Activated naive CD8-positive, alpha-beta T cell treated with anti-CD3 and anti-CD28 coated beads, Interleukin-2, amount 50 U/mL, for 16 hours (primary cell): ENCODE measurements around the gene FOLR2.
"Not testable (repeated sequence)": the region's sequence is repeated elsewhere in the genome, so short reads cannot be mapped to it uniquely, and the experiment has no call there.

Experiments used
- DNase-seq: peaks from one replicate; pipeline ENCODE4 v3.0.0-alpha.2; 2020; ENCODE audit warnings: low read depth, low spot score

The FOLR2 gene

GRCh38 chr11:72216638-72217037 lies at the start of gene FOLR2:
TSS of gene FOLR2 (plus strand) at chr11:72216794. CDS start at chr11:72218585, 1,791 bp downstream.
- no peak for DNase-seq

- DNase-seq: not testable (repeated sequence)
Observed at GRCh38 chr11:72169046-72169555, 47.5 kb upstream of the FOLR2 start.

GRCh38 chr11:72169754-72170153 lies 46.8 kb upstream of the FOLR2 start:
- not testable (repeated sequence) for DNase-seq

- not testable (repeated sequence) for DNase-seq
Observed at GRCh38 chr11:72172043-72172442, 44.6 kb upstream of the FOLR2 start.

GRCh38 chr11:72173291-72173690 lies 43.3 kb upstream of the FOLR2 start:
- no peak for DNase-seq

DNA sequence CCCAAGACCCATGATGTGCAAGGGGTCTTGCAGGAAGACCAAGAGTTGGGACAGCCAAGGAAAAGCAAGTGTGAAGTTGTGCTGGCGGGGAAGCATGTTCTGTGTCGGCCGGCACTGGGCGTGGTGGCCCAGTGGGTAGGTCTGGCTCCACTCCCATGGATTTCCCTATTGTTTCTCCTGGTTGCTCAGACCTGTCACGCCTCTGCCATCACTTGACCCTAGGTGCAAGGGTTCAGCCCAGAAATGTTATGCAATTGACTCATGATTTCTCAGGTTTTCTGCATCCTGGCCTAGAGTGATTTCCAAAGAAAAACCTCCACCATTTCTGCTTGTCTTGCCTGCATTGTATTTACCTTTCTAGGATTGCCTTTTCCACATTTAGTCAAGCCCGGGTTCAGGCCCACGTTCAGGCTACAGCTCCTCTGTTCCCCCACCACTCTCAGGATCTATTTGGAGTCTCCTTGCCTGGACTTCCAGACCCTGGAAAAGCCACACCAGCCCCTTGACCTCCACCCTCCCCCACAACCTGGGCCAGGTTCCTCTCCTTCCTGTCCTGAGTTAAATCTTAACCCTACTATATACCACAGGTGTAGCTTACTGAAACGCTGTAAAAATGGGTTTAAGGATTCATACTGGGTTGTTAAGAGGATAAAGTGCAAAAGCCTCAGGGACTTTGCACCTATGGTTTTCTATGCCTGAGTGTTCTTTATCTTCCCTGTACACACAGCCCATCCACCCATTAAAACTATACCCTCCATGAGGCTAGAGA lies 42.1 kb upstream of the FOLR2 start:
- no peak for DNase-seq

DNA sequence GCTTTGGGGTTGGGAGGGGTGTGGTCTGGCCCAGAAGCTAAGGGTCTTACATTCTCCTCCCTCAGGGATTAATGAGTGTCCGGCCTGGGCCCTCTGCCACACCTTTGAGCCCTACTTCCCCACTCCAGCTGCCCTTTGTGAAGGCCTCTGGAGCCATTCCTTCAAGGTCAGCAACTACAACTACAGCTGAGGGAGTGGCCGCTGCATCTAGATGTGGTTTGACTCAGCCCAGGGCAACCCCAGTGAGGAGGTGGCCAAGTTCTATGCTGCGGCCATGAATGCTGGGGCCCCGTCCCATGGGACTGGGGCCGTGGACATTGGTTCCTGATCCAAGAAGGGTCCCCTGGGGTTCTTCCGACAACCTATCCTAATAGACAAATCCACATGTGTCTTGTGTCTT lies 38.9 kb upstream of the FOLR2 start:
- DNase-seq: no peak

- no peak for DNase-seq
Observed at GRCh38 chr11:72179049-72179803, 37.4 kb upstream of the FOLR2 start.

DNA sequence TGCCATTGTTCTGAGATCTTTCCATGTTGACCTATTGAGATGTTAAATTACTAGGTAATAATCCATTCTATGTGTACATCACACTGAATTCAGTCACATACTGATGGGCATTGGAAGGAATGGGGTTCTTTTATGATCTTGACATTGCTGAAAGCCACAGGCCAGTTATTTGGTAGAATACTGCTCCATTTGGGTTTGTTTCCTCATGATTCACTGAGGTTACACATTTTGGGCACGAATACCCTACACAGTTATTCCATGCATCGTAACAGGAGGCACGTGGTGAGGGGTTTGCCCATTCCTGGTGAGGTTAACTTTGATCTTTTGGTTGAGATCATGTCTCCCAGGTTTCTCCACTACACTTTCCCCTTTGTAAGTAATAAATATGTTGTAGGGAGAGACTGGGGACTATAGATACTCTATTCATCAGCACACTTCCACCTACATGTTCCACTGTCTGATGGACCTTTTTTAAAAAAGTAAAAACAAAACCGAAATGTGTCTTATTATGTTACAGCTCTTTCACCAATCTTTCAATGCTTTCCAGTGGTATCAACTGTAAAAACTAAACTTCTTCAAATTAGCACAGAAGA lies 36.7 kb upstream of the FOLR2 start:
- no peak for DNase-seq

DNA sequence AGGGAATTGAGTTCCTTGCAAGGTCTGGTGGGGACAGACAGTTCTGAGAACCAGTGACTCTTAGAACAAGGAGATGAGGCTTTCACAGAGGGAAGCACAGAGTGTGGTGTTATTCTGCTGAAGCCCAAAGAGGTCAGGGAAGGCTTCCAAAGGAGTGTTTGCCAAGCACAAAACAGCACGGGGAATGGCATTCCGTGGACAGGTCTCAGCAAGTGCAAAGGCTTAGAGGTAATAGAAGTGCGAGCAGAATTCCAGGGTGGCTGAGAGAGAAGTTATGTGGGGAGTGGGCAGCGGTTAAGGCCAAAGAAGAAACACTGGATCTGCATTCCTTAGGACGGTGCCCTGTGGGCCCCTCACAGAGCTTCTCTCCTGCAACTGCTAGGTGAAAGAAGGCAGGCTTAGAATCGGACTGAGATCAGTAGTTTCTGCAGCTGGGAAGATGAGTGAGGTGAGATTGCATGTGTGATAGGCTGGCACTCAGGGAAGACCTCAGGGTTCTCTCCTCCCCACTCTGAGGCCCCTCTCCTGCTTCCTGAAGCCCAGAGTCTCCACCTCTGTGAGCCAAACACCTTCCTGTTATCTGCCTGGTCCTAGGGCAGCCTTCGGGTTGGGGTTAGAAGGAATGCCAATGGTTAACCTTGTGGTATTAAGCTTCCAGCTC lies 35.6 kb upstream of the FOLR2 start:
- DNase-seq: not testable (repeated sequence)

- DNase-seq: not testable (repeated sequence)
Observed at GRCh38 chr11:72181553-72181958, 35.0 kb upstream of the FOLR2 start.

DNA sequence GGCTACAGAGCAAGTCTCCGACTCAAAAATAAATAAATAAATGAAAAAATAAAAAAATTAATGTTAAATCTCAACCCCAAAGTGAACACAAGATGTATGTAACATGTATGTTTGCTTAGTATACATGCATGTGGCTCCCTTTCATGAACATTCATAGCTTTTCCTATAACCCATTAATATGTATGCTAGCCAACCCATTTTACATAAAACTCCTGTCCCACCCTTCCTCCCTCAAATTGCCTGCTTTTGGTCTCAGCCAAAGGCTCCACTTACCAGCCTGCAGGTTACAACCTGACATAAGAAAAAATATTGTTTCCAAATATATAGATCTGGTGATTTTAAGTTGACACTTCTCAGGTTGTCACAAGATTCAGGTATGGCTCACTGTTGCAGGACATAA lies 28.3 kb upstream of the FOLR2 start:
- DNase-seq: no peak

- DNase-seq: no peak
Observed at GRCh38 chr11:72189455-72190250, 26.9 kb upstream of the FOLR2 start.

- no peak for DNase-seq
Observed at GRCh38 chr11:72190631-72191071, 25.9 kb upstream of the FOLR2 start.

DNA sequence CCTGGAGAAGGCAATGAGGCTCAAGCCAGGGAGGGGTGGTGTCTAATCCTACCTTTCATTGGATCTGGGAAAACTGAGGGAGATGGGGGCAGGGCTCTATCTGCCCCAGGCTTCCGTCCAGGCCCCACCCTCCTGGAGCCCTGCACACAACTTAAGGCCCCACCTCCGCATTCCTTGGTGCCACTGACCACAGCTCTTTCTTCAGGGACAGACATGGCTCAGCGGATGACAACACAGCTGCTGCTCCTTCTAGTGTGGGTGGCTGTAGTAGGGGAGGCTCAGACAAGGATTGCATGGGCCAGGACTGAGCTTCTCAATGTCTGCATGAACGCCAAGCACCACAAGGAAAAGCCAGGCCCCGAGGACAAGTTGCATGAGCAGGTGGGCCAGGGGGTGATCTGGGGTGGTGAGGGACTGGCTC lies 24.6 kb upstream of the FOLR2 start, which contains the start of gene FOLR1:
FOLR1 (plus strand) TSS at position 180 of the 421 bp plus-strand sequence; CDS start at position 214, 34 bp downstream.
- no peak for DNase-seq

DNA sequence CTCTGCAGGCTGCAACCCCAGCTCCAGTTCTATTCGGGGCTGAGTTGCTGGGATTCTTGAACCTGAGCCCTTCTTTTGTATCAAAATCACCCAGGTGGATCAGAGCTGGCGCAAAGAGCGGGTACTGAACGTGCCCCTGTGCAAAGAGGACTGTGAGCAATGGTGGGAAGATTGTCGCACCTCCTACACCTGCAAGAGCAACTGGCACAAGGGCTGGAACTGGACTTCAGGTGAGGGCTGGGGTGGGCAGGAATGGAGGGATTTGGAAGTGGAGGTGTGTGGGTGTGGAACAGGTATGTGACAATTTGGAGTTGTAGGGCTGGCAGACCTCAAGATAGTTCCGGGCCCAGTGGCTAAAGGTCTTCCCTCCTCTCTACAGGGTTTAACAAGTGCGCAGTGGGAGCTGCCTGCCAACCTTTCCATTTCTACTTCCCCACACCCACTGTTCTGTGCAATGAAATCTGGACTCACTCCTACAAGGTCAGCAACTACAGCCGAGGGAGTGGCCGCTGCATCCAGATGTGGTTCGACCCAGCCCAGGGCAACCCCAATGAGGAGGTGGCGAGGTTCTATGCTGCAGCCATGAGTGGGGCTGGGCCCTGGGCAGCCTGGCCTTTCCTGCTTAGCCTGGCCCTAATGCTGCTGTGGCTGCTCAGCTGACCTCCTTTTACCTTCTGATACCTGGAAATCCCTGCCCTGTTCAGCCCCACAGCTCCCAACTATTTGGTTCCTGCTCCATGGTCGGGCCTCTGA lies 20.9 kb upstream of the FOLR2 start:
- no peak for DNase-seq

GRCh38 chr11:72201445-72201844 lies 15.1 kb upstream of the FOLR2 start:
- not testable (repeated sequence) for DNase-seq

GRCh38 chr11:72202571-72202970 lies 14.0 kb upstream of the FOLR2 start:
- no peak for DNase-seq

GRCh38 chr11:72203163-72203562 lies 13.4 kb upstream of the FOLR2 start:
- no peak for DNase-seq

DNA sequence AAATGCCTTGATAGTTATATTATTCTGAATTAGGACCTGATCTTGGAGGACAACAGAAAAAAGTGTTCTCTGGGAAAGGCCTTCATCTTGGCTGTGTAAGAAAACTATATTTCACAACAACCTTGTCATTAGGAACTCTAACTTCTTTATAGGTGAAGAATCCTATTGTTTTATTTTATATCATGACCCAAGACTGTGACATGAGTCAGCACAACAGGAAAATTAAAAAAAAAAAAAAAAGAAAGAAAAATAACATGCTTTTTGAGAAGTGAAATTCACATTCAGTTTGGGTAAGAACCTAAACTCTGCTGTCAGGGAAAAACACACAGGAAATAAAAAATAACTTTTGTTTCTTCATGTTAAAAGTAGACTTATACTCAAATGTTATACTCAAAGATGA lies 11.7 kb upstream of the FOLR2 start:
- DNase-seq: no peak
